GM21423 (cell line): ENCODE measurements around the gene XAF1.
"Not testable (repeated sequence)": the region's sequence is repeated elsewhere in the genome, so short reads cannot be mapped to it uniquely, and the experiment has no call there.

Experiments used
- ATAC-seq: cut with Tn5 transposase; IDR thresholded peaks from one replicate; pipeline ENCODE4 v1.9.1; 2021; ENCODE audit warnings: mild to moderate bottlenecking, moderate library complexity; ENCODE audit not compliant: unreplicated experiment

Gene XAF1

GRCh38 chr17:6797718-6798351, 42.0 kb downstream of the XAF1 start:
- no peak for ATAC-seq

GRCh38 chr17:6799738-6800137, 43.9 kb downstream of the XAF1 start:
- ATAC-seq = no peak

GRCh38 chr17:6800422-6801027, 44.7 kb downstream of the XAF1 start:
- ATAC-seq = no peak

- no peak for ATAC-seq
These were observed 55.7 kb downstream of the XAF1 start for GRCh38 chr17:6811510-6811909.

- no peak for ATAC-seq
These were observed 56.4 kb downstream of the XAF1 start for GRCh38 chr17:6812295-6812694.

- ATAC-seq = no peak
These were observed 59.9 kb downstream of the XAF1 start for GRCh38 chr17:6815775-6816174.

- not testable (repeated sequence) for ATAC-seq
These were observed 60.5 kb downstream of the XAF1 start for GRCh38 chr17:6816368-6816767.

GRCh38 chr17:6818938-6819337, 63.1 kb downstream of the XAF1 start:
- ATAC-seq = no peak

- no peak for ATAC-seq
These were observed 67.2 kb downstream of the XAF1 start for GRCh38 chr17:6823011-6823442.
